H1 (cell line): ENCODE results near the gene FBLN2. TPM values are rescaled to one million over a fixed set of nuclear protein-coding genes. Genes with fewer than 3 reads are reported as not detected.
A peak's percentile ranks its signal among the peaks of the same experiment; 100 is the strongest.

Experiments
- ATF3 ChIP-seq: IDR thresholded peaks from 2 replicates; pipeline ENCODE4 v1.6.1; 2011; ENCODE audit warnings: low read depth, mild to moderate bottlenecking, low read length; ENCODE audit not compliant: insufficient read depth
- BRCA1 ChIP-seq: IDR thresholded peaks from 2 replicates; pipeline ENCODE4 v1.6.1; 2012; ENCODE audit warnings: low read depth, low read length, improper control_type of control experiment
- CHD1 ChIP-seq: IDR thresholded peaks from 2 replicates; pipeline ENCODE4 v1.6.1; 2012; ENCODE audit warnings: low read depth, low read length, improper control_type of control experiment
- CTBP2 ChIP-seq: IDR thresholded peaks from 2 replicates; pipeline ENCODE4 v1.7.0; 2011; ENCODE audit warnings: borderline replicate concordance, mild to moderate bottlenecking, moderate library complexity, mixed read lengths, low read length; ENCODE audit not compliant: insufficient read depth, insufficient read length
- KDM4A ChIP-seq: IDR thresholded peaks from one replicate; pipeline ENCODE4 v1.7.1; 2012; ENCODE audit warnings: low read depth, mild to moderate bottlenecking, moderate library complexity, low read length, inconsistent platforms; ENCODE audit not compliant: severe bottlenecking
- POU5F1 ChIP-seq: IDR thresholded peaks from 2 replicates; pipeline ENCODE4 v1.6.1; 2011; ENCODE audit warnings: low read depth, mild to moderate bottlenecking, low read length, moderate library complexity
- SP4 ChIP-seq: IDR thresholded peaks from 2 replicates; pipeline ENCODE4 v1.6.1; 2012; ENCODE audit warnings: low read length, inconsistent platforms
- TAF7 ChIP-seq: optimal IDR thresholded peaks from 2 replicates; pipeline ENCODE3; 2011; ENCODE audit warnings: low read depth, mild to moderate bottlenecking, inconsistent platforms, low read length, moderate library complexity, borderline replicate concordance
- polyA plus RNA-seq, 7 experiments: library from polyadenylated mRNA; depleted of rRNA in 3 of 7; stranded (reverse) in 5 of 7; unstranded in 2 of 7; fragments of >200 nt in 5 of 7; fragments of 200-250 nt in 2 of 7; gene quantifications; 1 replicate in 5 of 7; 2 replicates in 1 of 7; 4 replicates in 1 of 7; pipeline versions ENCODE4 v1.2.1 to v1.2.3, GENCODE V29; 2011 to 2013; ENCODE audit warnings: missing spikeins in 2 of 7, mixed read lengths in 2 of 7
- total RNA-seq: library from RNA; stranded (reverse); fragmentation: NEBNext Ultra II Directional; extraction: Animal tissue kit (Norgen Biotek cat#: 25700); gene quantifications from 2 replicates; pipeline ENCODE4 v1.2.1, GENCODE V29; 2021
- TF ChIP-seq, protein P1 (sequence below): fragments of 300-600 bp; sonication (generic); IDR thresholded peaks from 2 replicates; pipeline ENCODE4 v1.7.1; 2012; ENCODE audit warnings: low read length, moderate library complexity, mild to moderate bottlenecking, inconsistent platforms; ENCODE audit not compliant: insufficient replicate concordance

FBLN2 gene
- total and polyA plus RNA-seq, 2 of the 8 experiments (the other 6 are each of a cell fraction or from before 2014, with no cell fraction given) = 17.4 to 24.2 TPM

DNA sequence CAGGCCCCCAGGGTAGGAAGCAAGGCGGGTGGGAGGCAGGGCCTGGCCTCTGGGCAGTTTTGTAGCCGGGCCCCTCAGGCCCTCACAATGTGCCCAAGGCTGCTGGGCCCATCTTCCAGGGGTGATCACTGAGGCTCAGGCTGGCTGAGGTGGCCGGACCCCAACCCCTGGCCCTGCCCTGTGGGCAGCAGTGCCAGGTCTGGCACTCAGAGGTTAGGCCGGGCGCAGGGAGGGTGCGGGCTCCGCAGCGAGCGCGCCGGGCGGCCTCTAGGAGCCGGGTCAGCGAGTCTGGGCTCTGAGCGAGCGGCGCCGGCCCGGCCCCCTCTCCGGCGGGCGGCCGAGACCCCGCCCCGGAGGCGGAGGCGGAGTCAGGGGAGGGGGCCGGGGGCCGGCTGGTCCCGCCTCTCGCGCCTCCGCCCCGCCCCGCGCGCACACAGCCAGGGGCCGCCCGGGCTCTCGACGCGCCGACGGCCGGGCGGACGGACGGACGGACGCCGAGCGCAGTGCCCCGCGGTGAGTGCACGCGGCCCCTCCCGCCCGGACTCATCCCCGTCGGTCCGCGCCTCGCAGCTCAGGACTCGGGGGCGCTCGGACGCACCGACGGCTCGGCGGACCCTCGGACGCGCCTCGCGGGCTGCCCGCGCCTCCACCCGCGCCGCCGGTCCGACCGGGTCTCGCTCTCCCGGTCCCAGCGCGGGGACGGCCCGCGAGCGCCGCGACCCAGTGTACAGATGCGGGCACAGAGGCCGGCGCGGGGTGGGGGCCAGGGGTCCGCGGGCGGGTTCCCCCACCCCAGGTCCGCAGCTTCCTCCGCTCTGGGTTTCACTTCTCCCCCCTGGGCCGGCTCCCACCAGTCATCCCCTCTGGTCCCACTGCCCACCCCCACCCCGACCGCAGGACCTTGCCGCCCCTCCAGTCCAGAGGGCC is at the start of gene FBLN2 (continued):
- no peak for TF ChIP-seq BRCA1
- TF ChIP-seq TAF7 = no peak
- TF ChIP-seq, protein P1, sequence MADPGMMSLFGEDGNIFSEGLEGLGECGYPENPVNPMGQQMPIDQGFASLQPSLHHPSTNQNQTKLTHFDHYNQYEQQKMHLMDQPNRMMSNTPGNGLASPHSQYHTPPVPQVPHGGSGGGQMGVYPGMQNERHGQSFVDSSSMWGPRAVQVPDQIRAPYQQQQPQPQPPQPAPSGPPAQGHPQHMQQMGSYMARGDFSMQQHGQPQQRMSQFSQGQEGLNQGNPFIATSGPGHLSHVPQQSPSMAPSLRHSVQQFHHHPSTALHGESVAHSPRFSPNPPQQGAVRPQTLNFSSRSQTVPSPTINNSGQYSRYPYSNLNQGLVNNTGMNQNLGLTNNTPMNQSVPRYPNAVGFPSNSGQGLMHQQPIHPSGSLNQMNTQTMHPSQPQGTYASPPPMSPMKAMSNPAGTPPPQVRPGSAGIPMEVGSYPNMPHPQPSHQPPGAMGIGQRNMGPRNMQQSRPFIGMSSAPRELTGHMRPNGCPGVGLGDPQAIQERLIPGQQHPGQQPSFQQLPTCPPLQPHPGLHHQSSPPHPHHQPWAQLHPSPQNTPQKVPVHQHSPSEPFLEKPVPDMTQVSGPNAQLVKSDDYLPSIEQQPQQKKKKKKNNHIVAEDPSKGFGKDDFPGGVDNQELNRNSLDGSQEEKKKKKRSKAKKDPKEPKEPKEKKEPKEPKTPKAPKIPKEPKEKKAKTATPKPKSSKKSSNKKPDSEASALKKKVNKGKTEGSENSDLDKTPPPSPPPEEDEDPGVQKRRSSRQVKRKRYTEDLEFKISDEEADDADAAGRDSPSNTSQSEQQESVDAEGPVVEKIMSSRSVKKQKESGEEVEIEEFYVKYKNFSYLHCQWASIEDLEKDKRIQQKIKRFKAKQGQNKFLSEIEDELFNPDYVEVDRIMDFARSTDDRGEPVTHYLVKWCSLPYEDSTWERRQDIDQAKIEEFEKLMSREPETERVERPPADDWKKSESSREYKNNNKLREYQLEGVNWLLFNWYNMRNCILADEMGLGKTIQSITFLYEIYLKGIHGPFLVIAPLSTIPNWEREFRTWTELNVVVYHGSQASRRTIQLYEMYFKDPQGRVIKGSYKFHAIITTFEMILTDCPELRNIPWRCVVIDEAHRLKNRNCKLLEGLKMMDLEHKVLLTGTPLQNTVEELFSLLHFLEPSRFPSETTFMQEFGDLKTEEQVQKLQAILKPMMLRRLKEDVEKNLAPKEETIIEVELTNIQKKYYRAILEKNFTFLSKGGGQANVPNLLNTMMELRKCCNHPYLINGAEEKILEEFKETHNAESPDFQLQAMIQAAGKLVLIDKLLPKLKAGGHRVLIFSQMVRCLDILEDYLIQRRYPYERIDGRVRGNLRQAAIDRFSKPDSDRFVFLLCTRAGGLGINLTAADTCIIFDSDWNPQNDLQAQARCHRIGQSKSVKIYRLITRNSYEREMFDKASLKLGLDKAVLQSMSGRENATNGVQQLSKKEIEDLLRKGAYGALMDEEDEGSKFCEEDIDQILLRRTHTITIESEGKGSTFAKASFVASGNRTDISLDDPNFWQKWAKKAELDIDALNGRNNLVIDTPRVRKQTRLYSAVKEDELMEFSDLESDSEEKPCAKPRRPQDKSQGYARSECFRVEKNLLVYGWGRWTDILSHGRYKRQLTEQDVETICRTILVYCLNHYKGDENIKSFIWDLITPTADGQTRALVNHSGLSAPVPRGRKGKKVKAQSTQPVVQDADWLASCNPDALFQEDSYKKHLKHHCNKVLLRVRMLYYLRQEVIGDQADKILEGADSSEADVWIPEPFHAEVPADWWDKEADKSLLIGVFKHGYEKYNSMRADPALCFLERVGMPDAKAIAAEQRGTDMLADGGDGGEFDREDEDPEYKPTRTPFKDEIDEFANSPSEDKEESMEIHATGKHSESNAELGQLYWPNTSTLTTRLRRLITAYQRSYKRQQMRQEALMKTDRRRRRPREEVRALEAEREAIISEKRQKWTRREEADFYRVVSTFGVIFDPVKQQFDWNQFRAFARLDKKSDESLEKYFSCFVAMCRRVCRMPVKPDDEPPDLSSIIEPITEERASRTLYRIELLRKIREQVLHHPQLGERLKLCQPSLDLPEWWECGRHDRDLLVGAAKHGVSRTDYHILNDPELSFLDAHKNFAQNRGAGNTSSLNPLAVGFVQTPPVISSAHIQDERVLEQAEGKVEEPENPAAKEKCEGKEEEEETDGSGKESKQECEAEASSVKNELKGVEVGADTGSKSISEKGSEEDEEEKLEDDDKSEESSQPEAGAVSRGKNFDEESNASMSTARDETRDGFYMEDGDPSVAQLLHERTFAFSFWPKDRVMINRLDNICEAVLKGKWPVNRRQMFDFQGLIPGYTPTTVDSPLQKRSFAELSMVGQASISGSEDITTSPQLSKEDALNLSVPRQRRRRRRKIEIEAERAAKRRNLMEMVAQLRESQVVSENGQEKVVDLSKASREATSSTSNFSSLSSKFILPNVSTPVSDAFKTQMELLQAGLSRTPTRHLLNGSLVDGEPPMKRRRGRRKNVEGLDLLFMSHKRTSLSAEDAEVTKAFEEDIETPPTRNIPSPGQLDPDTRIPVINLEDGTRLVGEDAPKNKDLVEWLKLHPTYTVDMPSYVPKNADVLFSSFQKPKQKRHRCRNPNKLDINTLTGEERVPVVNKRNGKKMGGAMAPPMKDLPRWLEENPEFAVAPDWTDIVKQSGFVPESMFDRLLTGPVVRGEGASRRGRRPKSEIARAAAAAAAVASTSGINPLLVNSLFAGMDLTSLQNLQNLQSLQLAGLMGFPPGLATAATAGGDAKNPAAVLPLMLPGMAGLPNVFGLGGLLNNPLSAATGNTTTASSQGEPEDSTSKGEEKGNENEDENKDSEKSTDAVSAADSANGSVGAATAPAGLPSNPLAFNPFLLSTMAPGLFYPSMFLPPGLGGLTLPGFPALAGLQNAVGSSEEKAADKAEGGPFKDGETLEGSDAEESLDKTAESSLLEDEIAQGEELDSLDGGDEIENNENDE = no peak
- TF ChIP-seq KDM4A = peak; percentile 75
- no peak for TF ChIP-seq POU5F1
- TF ChIP-seq CTBP2 = no peak
- no peak for TF ChIP-seq SP4
- TF ChIP-seq CHD1 = no peak
- no peak for TF ChIP-seq ATF3
